Activated CD8-positive, alpha-beta memory T cell treated with anti-CD3 and anti-CD28 coated beads, Interleukin-2, amount 10 ng/mL, durations not matched to agents 7 days and 5 days (primary cell): ENCODE measurements around the gene SEMA4D. TPM values are rescaled to one million over a fixed set of nuclear protein-coding genes. Genes with fewer than 3 reads are reported as not detected.
A peak's percentile ranks its signal among the peaks of the same experiment; 100 is the strongest.

Source experiments
- ATAC-seq: fragments of 150-1000 bp; cut with Tn5 transposase; one replicate; pipeline ENCODE4 v1.10.0; 2021; ENCODE audit warnings: moderate library complexity
- CTCF ChIA-PET: fragments of 350-600 bp; sonication (Branson Sonifier 250); formaldehyde crosslinking; loops from one replicate; lab custom pipeline; 2021; ENCODE audit warnings: antibody characterized with exemption; lab: Charles Lee
- DNase-seq: peaks from one replicate; pipeline ENCODE4 v3.0.0-alpha.2; 2020
- H3K27ac Mint-ChIP-seq: one replicate; pipeline ENCODE4 v1.8.0; 2021; ENCODE audit warnings: mild to moderate bottlenecking, mixed read lengths
- H3K27me3 Mint-ChIP-seq: one replicate; pipeline ENCODE4 v1.8.0; 2021; ENCODE audit warnings: mixed read lengths
- H3K36me3 Mint-ChIP-seq: one replicate; pipeline ENCODE4 v1.8.0; 2021; ENCODE audit warnings: mild to moderate bottlenecking, mixed read lengths
- H3K4me1 Mint-ChIP-seq: one replicate; pipeline ENCODE4 v1.8.0; 2021; ENCODE audit warnings: mixed read lengths
- H3K4me3 Mint-ChIP-seq: one replicate; pipeline ENCODE4 v1.8.0; 2021; ENCODE audit warnings: mild to moderate bottlenecking, moderate library complexity, mixed read lengths
- H3K9me3 Mint-ChIP-seq: one replicate; pipeline ENCODE4 v1.8.0; 2022; ENCODE audit warnings: low read depth, mixed read lengths
- total RNA-seq, 2 experiments: library from RNA; stranded (reverse); gene quantifications; one replicate each; pipeline ENCODE4 v1.2.3, GENCODE V29; 2021

Gene SEMA4D
- total RNA-seq, 2 experiments from 2014 or later = 408 to 525 TPM

DNA sequence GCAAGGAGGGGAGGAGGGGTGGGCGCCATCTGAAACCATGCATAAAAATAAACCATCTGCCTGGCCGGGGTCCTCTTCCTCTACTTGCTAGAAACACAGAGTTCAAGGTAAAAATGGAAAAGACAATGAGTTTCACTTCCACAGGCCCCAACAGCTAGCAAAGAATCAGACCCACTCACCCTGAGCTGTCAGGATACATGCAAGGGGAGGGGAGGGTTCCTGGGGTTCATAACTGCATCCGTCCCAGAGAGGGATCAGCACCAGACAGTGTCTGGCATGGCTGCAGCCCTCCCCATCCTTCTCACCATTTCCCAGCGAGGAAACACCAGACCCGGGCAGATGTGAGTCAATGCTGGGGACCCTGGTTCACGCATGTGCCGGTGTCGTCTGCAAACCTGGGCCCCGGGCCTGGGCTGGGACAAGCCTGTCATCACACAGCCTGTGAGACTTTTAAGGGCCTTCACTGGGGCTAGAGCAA is 55.4 kb downstream of the SEMA4D start:
- no peak for ATAC-seq
- Mint-ChIP-seq H3K27me3 (no peaks in the 10 kb centered on the region), H3K9me3 (no peaks in the 10 kb centered on the region), H3K27ac (peak overlapping the region; percentile 60), H3K36me3 (peaks cover 38% of the 10 kb centered on the region), H3K4me1 (peaks cover 90% of the 10 kb centered on the region), H3K4me3 (no peak overlapping the region)
- CTCF ChIA-PET = interaction anchor here (0.8 to 3.2 kb wide), 4 partner anchors 13 to 94 kb away, joined by 3 to 10 read pairs (median 6); no protein-coding TSS in a partner anchor
- no peak for DNase-seq

DNA sequence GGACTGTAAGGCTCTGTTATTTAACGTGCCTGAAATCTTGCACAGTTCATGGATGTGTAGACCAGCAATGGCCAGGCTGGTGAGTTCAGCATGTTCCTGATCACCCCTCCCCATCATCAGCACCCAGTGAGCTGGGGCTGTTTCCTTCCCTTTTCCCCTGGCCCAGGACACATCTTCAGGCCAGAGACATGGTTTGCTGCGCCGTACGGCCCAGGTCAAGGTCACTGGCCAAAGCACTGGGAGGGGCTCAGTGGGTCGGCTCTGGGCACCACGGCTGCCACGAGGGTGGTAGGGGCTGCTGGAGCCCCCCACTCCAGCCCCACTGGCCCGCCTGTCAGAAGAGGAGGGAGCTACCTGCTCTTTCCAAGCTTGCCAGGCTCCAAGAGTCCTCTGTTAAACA is 55.9 kb downstream of the SEMA4D start:
- Mint-ChIP-seq H3K4me3 (no peak overlapping the region), H3K36me3 (peaks cover 38% of the 10 kb centered on the region), H3K27me3 (no peaks in the 10 kb centered on the region), H3K4me1 (peaks cover 90% of the 10 kb centered on the region), H3K27ac (peak overlapping the region; percentile 35), H3K9me3 (no peaks in the 10 kb centered on the region)
- ATAC-seq = no peak
- no peak for DNase-seq
- CTCF ChIA-PET = interaction anchor here (0.8 to 3.2 kb wide), 4 partner anchors 13 to 95 kb away, joined by 3 to 10 read pairs (median 6); no protein-coding TSS in a partner anchor

DNA sequence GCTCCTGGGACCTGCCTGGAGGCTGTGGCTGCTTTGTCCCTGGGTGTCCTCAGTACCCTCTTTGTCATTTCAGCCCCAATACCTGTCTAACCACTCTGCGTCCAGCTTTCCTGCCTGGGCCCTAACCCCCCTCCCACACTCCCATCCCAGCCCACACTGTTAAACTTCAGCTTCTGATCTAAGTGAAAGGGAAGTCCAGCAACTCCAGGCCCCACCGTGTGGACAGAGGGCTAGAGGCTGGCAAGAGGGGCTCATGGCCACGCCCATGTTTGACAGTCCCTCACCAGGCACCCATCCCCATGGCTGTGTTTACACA is 56.3 kb downstream of the SEMA4D start:
- H3K4me1 Mint-ChIP-seq = peaks cover 90% of the 10 kb centered on the region
- ATAC-seq (no peak), DNase-seq (no peak)
- peaks cover 36% of the 10 kb centered on the region for H3K36me3 Mint-ChIP-seq
- no peaks in the 10 kb centered on the region for H3K9me3 Mint-ChIP-seq
- CTCF ChIA-PET = interaction anchor here (1.2 to 3.2 kb wide), 3 partner anchors 12 to 95 kb away, joined by 3 to 10 read pairs (median 8); no protein-coding TSS in a partner anchor
- H3K27me3 Mint-ChIP-seq = no peaks in the 10 kb centered on the region
- no peak overlapping the region for H3K4me3 Mint-ChIP-seq
- H3K27ac Mint-ChIP-seq = peak overlapping the region; percentile 35

DNA sequence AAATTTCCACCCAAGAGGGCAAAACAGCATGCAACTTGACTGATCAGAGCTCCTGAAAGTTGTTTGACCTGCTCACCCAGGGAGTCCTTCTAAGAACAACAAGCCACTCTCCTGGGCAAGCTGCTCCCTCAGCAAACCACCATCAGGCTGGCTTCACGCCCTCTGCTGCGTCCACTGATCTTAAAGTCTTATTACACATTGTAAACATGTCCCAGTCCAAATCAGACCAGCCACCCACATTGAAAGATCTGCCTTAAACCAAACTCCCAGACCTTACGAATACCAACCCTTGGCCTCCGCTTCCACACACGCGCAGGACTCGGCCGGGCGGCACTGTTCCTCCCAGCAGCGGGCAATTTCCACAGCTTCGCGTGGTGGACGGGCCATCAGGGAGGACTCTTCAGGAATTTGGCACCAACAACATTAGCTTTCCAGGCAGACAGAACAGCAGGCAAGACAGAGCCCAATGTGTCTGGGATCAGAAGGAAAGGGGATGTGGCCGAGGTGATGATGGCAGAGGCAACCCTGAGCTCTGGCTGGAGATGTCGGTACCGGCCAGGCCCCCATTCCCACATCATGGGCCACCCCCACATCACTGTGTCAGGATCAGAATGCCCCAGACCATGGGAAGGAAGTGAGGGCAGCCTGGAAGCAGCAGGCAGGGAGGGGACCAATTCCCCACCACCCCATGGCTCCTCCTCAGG is 56.8 kb downstream of the SEMA4D start:
- peaks cover 88% of the 10 kb centered on the region for H3K4me1 Mint-ChIP-seq

DNA sequence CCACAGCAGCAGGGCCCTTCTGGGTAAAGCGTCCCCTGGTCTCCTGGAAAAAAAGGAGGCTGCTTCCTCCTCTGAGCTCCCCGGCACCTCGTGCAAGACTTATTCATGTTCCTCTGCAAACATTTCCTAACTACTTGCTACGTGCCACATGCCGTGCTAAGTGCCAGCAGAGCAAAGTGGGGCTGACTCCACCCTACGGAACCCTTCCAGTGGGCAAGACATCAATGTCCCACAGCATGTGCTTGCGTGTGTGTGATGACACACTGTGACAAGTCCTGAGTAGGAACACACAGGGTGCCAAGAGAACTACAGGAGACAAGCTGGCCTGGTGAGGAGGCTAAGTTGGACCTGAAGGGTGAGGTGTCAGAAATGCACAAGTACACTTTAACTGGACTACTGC is 57.4 kb downstream of the SEMA4D start:
- peak; percentile 40 for DNase-seq
- CTCF ChIA-PET = interaction anchor here (1.4 to 3.2 kb wide), 3 partner anchors 11 to 108 kb away, joined by 4 to 10 read pairs (median 8); no protein-coding TSS in a partner anchor

More for the DNA sequence above, 56.8 kb downstream of the SEMA4D start:
- ATAC-seq (no peak), DNase-seq (no peak)
- no peak overlapping the region for H3K4me3 Mint-ChIP-seq
- H3K9me3 Mint-ChIP-seq = no peaks in the 10 kb centered on the region
- peak overlapping the region; percentile 35 for H3K27ac Mint-ChIP-seq
- no peaks in the 10 kb centered on the region for H3K27me3 Mint-ChIP-seq
- H3K36me3 Mint-ChIP-seq = peaks cover 37% of the 10 kb centered on the region
- CTCF ChIA-PET = interaction anchor here (1.2 to 3.2 kb wide), 4 partner anchors 12 to 108 kb away, joined by 3 to 10 read pairs (median 6); no protein-coding TSS in a partner anchor

DNA sequence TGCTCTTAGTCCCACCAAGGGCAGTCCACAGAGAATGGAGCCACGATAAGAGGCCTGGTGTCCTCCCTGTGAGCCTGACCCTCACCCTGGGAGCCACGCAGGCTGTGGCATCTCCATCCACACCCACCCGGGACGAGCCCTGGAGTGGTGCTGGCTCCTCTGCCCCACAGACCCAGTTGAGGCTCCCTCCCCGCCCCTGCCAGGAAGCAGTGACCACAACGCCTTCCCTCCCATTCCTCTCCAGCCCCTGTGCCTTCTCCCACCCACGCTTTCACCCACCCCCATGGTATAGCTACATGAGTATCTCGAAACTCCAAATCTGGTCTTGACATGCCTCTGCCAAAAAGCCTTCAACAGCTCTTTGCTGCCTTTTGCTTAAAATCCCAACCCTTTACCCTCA is 57.9 kb downstream of the SEMA4D start:
- H3K27me3 Mint-ChIP-seq = no peaks in the 10 kb centered on the region
- no peak for ATAC-seq
- H3K9me3 Mint-ChIP-seq = no peaks in the 10 kb centered on the region
- H3K36me3 Mint-ChIP-seq = peaks cover 31% of the 10 kb centered on the region
- DNase-seq = no peak
- no peak overlapping the region for H3K4me3 Mint-ChIP-seq
- H3K4me1 Mint-ChIP-seq = peaks cover 86% of the 10 kb centered on the region
- peak overlapping the region; percentile 35 for H3K27ac Mint-ChIP-seq
- CTCF ChIA-PET = interaction anchor here (1.0 to 3.2 kb wide), 3 partner anchors 11 to 109 kb away, joined by 4 to 10 read pairs (median 7); no protein-coding TSS in a partner anchor

More for the DNA sequence above, 57.4 kb downstream of the SEMA4D start:
- H3K9me3 Mint-ChIP-seq = no peaks in the 10 kb centered on the region
- peaks cover 35% of the 10 kb centered on the region for H3K36me3 Mint-ChIP-seq
- no peak overlapping the region for H3K4me3 Mint-ChIP-seq
- H3K4me1 Mint-ChIP-seq = peaks cover 88% of the 10 kb centered on the region
- no peak for ATAC-seq
- H3K27me3 Mint-ChIP-seq = no peaks in the 10 kb centered on the region
- peak overlapping the region; percentile 35 for H3K27ac Mint-ChIP-seq

DNA sequence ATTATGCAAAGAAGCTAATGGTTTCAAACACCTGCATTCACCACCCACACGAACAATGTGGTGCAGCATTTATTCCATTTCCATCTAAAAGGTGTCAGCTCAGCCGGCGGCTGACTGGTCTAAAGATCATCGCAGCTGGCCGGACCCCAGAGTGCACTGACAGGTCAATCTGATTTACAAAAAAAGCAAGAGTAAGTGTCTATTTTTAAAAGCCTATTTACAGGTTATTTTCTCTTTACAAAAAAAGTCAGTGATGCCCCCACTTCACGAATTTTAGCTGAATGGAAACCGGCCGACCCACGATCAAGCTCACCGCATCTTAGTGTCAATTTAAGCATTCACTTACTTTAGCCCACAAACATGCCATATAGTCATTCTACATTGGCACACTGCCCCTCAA is 58.3 kb downstream of the SEMA4D start:
- Mint-ChIP-seq H3K4me1 (peaks cover 82% of the 10 kb centered on the region), H3K9me3 (no peaks in the 10 kb centered on the region), H3K27me3 (no peaks in the 10 kb centered on the region), H3K27ac (peak overlapping the region; percentile 38), H3K4me3 (no peak overlapping the region), H3K36me3 (peaks cover 26% of the 10 kb centered on the region)
- no peak for DNase-seq
- no peak for ATAC-seq
- CTCF ChIA-PET = interaction anchor here (0.8 to 3.2 kb wide), 3 partner anchors 10 to 22 kb away, joined by 3 to 10 read pairs (median 7); no protein-coding TSS in a partner anchor

DNA sequence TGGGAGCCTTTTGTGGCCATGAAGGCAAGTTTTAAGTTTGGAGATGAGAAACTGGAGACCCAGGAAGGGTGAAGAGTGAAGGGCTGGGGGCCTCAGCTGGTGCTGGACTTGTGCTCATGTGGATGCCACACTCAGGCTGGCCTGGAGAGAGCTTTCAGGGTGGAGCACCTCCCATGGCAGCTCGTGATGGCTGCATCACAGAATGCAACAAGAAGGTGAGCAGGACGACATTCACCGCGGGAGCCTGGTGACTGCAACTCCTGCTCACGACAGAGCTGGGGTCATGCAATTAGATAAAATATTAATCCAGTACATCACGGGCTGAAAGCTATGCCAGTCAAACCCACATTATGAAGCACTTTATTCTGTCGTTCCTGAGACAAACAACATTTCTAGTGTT is 59.7 kb downstream of the SEMA4D start:
- peak; percentile 40 for DNase-seq
- H3K27me3 Mint-ChIP-seq = no peaks in the 10 kb centered on the region
- H3K27ac Mint-ChIP-seq = peak overlapping the region; percentile 73
- CTCF ChIA-PET = interaction anchor here (0.9 to 1.6 kb wide), 3 partner anchors 9 to 12 kb away, joined by 3 to 5 read pairs (median 4); no protein-coding TSS in a partner anchor
- no peak for ATAC-seq
- H3K4me3 Mint-ChIP-seq = no peak overlapping the region
- H3K36me3 Mint-ChIP-seq = peaks cover 22% of the 10 kb centered on the region
- peaks cover 82% of the 10 kb centered on the region for H3K4me1 Mint-ChIP-seq
- H3K9me3 Mint-ChIP-seq = no peaks in the 10 kb centered on the region

DNA sequence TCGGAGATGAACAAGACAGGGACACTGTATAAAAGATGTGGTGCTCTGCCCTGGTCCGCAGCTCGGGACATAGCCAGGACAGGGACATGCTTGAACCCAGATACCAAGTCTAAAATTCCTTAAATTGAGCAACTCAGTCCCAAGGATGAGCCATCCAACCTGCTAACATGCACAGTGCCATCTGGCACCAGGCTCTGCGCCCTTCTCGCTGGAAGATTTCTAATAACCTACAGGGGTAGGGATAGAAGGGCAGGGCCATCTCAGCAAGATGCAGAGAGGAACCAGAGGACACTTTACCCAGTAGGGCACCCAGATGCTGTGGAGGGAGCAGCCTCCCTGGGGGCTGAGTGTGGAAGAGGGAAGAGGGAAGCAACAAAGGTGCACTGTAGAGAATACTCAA is 60.1 kb downstream of the SEMA4D start:
- no peak for DNase-seq
- Mint-ChIP-seq H3K4me1 (peaks cover 82% of the 10 kb centered on the region), H3K27ac (peak overlapping the region; percentile 73), H3K36me3 (peaks cover 22% of the 10 kb centered on the region), H3K27me3 (no peaks in the 10 kb centered on the region), H3K4me3 (no peak overlapping the region), H3K9me3 (no peaks in the 10 kb centered on the region)
- peak; percentile 10 for ATAC-seq
- CTCF ChIA-PET = interaction anchor here (0.9 to 1.6 kb wide), 3 partner anchors 9 to 11 kb away, joined by 3 to 5 read pairs (median 4); no protein-coding TSS in a partner anchor

DNA sequence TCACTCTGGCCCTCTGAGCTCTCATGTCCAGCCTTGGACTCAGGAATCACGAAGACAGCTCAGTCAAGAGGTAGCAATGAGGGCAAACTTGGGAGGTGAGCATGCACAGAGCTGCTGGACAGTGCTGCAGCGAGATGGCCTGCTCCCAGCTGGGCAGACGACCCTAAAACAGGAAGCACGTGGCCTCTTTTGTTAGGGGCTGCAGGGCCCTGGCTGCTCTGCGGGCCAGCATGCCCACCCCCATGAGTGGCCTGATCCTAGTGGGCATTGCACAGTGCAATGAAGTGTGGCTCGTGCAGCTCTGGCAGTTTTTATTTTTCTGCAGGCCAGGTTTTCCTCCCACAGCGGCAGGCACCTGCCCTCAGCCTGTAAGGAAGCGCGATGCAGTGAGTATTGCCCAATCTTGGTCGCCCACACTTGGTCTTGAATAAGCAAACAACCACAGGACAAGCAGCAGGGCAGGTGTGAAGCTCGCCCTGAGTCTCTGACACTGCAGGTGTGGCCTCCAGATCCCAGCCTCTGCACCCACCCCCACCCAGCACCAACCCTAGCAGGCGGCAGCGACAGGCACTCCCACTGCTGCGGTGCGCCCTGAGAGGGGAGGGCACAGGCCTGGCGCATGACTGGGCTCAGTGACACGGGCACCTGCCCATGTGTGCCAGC is 60.8 kb downstream of the SEMA4D start:
- peak; percentile 40 for ATAC-seq
- Mint-ChIP-seq H3K9me3 (no peaks in the 10 kb centered on the region), H3K27me3 (no peaks in the 10 kb centered on the region), H3K4me3 (no peak overlapping the region), H3K36me3 (peaks cover 22% of the 10 kb centered on the region), H3K27ac (peak overlapping the region; percentile 73), H3K4me1 (peaks cover 80% of the 10 kb centered on the region)
- peak; percentile 52 for DNase-seq
- CTCF ChIA-PET = interaction anchor here (0.6 to 1.6 kb wide), 2 partner anchors 11 to 101 kb away, joined by 3 read pairs; no protein-coding TSS in a partner anchor

DNA sequence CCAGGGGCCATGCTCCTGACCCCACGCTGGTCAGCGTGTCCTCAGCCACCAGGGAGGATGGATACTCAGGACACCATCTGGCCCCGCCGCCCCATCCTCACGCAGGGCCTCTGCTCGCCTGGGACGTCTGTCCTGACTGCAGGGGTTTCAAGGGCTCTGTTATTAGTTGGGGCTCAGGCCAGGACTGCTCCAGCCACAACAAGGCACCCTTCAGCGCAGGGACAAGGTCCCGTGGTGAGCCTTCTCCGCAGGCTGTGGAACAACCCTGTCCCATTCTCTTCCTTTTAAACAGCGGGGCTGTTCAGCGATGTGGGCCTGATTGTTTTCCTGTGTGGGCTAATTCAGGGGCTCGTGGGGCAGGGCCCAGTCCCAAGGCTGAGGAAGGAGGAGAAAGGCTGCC is 61.6 kb downstream of the SEMA4D start:
- no peaks in the 10 kb centered on the region for H3K27me3 Mint-ChIP-seq
- ATAC-seq (no peak), DNase-seq (no peak)
- CTCF ChIA-PET = no interaction called here
- no peak overlapping the region for H3K4me3 Mint-ChIP-seq
- peak overlapping the region; percentile 73 for H3K27ac Mint-ChIP-seq
- no peaks in the 10 kb centered on the region for H3K9me3 Mint-ChIP-seq
- H3K4me1 Mint-ChIP-seq = peaks cover 79% of the 10 kb centered on the region
- H3K36me3 Mint-ChIP-seq = peaks cover 22% of the 10 kb centered on the region

DNA sequence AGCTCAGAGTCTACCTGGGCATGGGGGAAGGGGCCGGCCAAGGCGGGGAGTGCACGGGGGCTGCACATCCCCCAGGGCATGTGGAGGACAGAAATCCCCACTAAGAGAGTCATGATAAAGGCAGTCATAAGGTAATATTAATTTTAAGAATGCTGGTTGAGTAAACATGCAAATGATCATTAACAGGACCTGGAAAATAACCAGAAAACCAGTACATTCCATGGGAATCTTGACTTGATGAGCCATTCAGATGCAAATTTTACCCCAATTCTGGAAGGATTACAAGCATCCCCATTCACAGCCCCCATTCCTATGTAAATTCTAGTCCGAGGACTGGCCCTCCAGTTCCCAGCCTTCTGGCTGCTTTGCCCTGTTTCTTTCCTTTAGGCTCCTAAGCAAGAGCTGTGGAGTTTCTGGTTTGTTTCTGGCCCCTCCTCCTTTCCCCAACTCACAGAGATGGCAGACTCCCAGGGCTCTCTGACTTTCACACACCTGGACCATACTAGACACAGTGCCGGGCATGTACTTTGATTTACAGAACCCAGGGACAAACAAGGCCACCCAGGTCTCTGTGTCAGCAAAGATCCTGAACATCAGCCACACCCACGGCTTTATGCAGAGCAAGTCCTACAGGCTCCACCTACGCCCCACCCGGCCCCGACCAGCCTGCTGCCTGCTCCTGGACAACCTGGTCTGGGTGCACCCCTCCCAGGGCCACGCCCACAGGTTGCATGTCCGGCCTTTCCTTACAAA is 62.7 kb downstream of the SEMA4D start:
- ATAC-seq = no peak
- no peak overlapping the region for H3K4me3 Mint-ChIP-seq

More for the DNA sequence above, 62.7 kb downstream of the SEMA4D start:
- DNase-seq = peak; percentile 40
- H3K9me3 Mint-ChIP-seq = no peaks in the 10 kb centered on the region
- peaks cover 73% of the 10 kb centered on the region for H3K4me1 Mint-ChIP-seq
- H3K27ac Mint-ChIP-seq = peak overlapping the region; percentile 70
- H3K27me3 Mint-ChIP-seq = no peaks in the 10 kb centered on the region
- CTCF ChIA-PET = interaction anchor here (1.1 to 1.7 kb wide), 2 partner anchors 13 to 32 kb away, joined by 3 to 6 read pairs; no protein-coding TSS in a partner anchor
- peaks cover 15% of the 10 kb centered on the region for H3K36me3 Mint-ChIP-seq
